Stimulated activated CD4-positive, alpha-beta T cell treated with anti-CD3 and anti-CD28 coated beads, Interleukin-4, amount 100 ng/mL, for 48 hours (primary cell): ENCODE data around the gene MZF1.
"Not testable (repeated sequence)": the region's sequence is repeated elsewhere in the genome, so short reads cannot be mapped to it uniquely, and the experiment has no call there.

ENCODE experiments used
- DNase-seq, 2 donors: peaks; one replicate each; pipeline ENCODE4 v3.0.0-alpha.2; 2020; ENCODE audit warnings: low read depth in 2 of 2

MZF1 gene

GRCh38 chr19:58572818-58573657, at the start of gene MZF1:
Gene MZF1, minus strand, starts transcription at chr19:58573335. Its CDS starts 1,946 bp downstream, at chr19:58571389.
- peak; percentile 98 to 99 for DNase-seq

- DNase-seq = not testable (repeated sequence)
These were observed 34.1 kb upstream of the MZF1 start for GRCh38 chr19:58607213-58607612.

GRCh38 chr19:58606251-58606896, 33.2 kb upstream of the MZF1 start:
- DNase-seq = not testable (repeated sequence)

- no peak for DNase-seq
These were observed 13.1 kb upstream of the MZF1 start for GRCh38 chr19:58586133-58586765.

- no peak for DNase-seq
These were observed 12.5 kb upstream of the MZF1 start for GRCh38 chr19:58585442-58586132.

- no peak for DNase-seq
These were observed 11.6 kb upstream of the MZF1 start for GRCh38 chr19:58584498-58585441.

- DNase-seq = no peak
These were observed 9.8 kb upstream of the MZF1 start for GRCh38 chr19:58582985-58583384.

GRCh38 chr19:58581227-58582141, 8.3 kb upstream of the MZF1 start:
- peak; percentile 85 to 89 for DNase-seq

GRCh38 chr19:58579473-58580142, 6.5 kb upstream of the MZF1 start:
- DNase-seq = no peak

- DNase-seq = no peak
These were observed 5.1 kb upstream of the MZF1 start for GRCh38 chr19:58578012-58578925.

- not testable (repeated sequence) for DNase-seq
These were observed 4.4 kb upstream of the MZF1 start for GRCh38 chr19:58577581-58577980.

GRCh38 chr19:58575183-58576041, 2.3 kb upstream of the MZF1 start:
- peak; percentile 67 to 79 for DNase-seq

GRCh38 chr19:58573658-58574164, 576 bp upstream of the MZF1 start:
- no peak for DNase-seq

GRCh38 chr19:58572026-58572817, 913 bp downstream of the MZF1 start:
- DNase-seq = no peak

GRCh38 chr19:58571575-58571947, 1.6 kb downstream of the MZF1 start:
- no peak for DNase-seq
